Stimulated activated CD8-positive, alpha-beta memory T cell treated with anti-CD3 and anti-CD28 coated beads, Interleukin-12 subunit alpha, Interleukin-12 subunit beta, amount 100 ng/mL, for 24 hours (primary cell): ENCODE data around the gene RRP1B.

ENCODE experiments used
- DNase-seq: peaks from one replicate; pipeline ENCODE4 v3.0.0-alpha.2; 2020; ENCODE audit errors: extremely low read depth

The RRP1B gene

GRCh38 chr21:43740497-43741156, 81.3 kb downstream of the RRP1B start:
- no peak for DNase-seq

GRCh38 chr21:43741423-43742096, 82.2 kb downstream of the RRP1B start:
- no peak for DNase-seq

GRCh38 chr21:43743947-43744346, 84.6 kb downstream of the RRP1B start:
- no peak for DNase-seq

DNA sequence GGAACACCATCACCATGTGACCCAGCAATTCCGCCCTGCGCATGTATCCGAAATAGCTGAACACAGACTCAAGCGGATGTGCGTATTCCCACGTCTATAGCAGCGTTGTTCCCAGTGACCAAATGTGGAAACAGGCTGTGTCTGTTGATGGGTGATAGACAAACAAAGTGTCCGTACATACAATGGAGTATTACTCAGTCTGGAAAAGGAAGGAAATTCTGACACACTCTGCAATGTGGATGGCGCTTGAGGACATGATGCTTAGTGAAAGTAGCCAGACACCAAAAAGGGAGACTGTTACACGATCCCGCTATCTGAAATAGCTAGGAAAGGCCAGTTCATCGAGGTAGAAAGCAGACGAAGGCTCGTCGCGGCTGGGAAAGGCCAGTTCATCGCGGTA, 85.4 kb downstream of the RRP1B start:
- DNase-seq = no peak
